ENCODE measurements around the gene ZNF516. TPM values are rescaled to one million over a fixed set of nuclear protein-coding genes. Genes with fewer than 3 reads are reported as not detected.

Gene ZNF516
- total RNA-seq, 1 donor, result 16.3 TPM

- Histone ChIP-seq H4K20me1 (ENCODE audit: insufficient read depth, low read length) (no peaks in the 10 kb centered on the region), H3K27ac (ENCODE audit: low read depth, low read length) (no peak overlapping the region), H3K27me3 (ENCODE audit: insufficient read depth, low read length) (no peaks in the 10 kb centered on the region), H3K4me1 (ENCODE audit: insufficient read depth, low read length) (no peaks in the 10 kb centered on the region), H2AFZ (ENCODE audit: low read length) (no peak overlapping the region), H3K4me3 (ENCODE audit: insufficient read depth, low read length) (no peak overlapping the region), H3K79me2 (ENCODE audit: insufficient read depth, low read length) (no peaks in the 10 kb centered on the region), H3K4me2 (ENCODE audit: insufficient read depth, low read length) (no peak overlapping the region), H3K36me3 (ENCODE audit: insufficient read depth, low read length) (no peaks in the 10 kb centered on the region), H3K9me3 (ENCODE audit: low read depth, low read length) (no peaks in the 10 kb centered on the region)
- DNase-seq (ENCODE audit: insufficient read length, low spot score, missing footprints), result no peak
- TF ChIP-seq CTCF (IDR thresholded peaks at IDR 0.05; ENCODE audit: extremely low read depth, low read depth, low read length), result no peak
Measured at GRCh38 chr18:76343938-76344569, 151.0 kb downstream of the ZNF516 start.

- Histone ChIP-seq H3K4me3 (ENCODE audit: insufficient read depth, low read length) (no peak overlapping the region), H3K27ac (ENCODE audit: low read depth, low read length) (no peak overlapping the region), H2AFZ (ENCODE audit: low read length) (no peak overlapping the region), H3K9me3 (ENCODE audit: low read depth, low read length) (no peaks in the 10 kb centered on the region), H4K20me1 (ENCODE audit: insufficient read depth, low read length) (no peaks in the 10 kb centered on the region), H3K79me2 (ENCODE audit: insufficient read depth, low read length) (no peaks in the 10 kb centered on the region), H3K27me3 (ENCODE audit: insufficient read depth, low read length) (no peaks in the 10 kb centered on the region), H3K36me3 (ENCODE audit: insufficient read depth, low read length) (no peaks in the 10 kb centered on the region), H3K4me1 (ENCODE audit: insufficient read depth, low read length) (no peaks in the 10 kb centered on the region), H3K4me2 (ENCODE audit: insufficient read depth, low read length) (no peak overlapping the region)
- no peak for DNase-seq (ENCODE audit: insufficient read length, low spot score, missing footprints)
- TF ChIP-seq CTCF (IDR thresholded peaks at IDR 0.05; ENCODE audit: extremely low read depth, low read depth, low read length), result no peak
Measured at GRCh38 chr18:76340410-76340809, 154.6 kb downstream of the ZNF516 start.

GRCh38 chr18:76339246-76339620 lies 155.8 kb downstream of the ZNF516 start:
- Histone ChIP-seq H3K27ac (ENCODE audit: low read depth, low read length) (no peak overlapping the region), H3K36me3 (ENCODE audit: insufficient read depth, low read length) (no peaks in the 10 kb centered on the region), H3K9me3 (ENCODE audit: low read depth, low read length) (no peaks in the 10 kb centered on the region), H2AFZ (ENCODE audit: low read length) (no peak overlapping the region), H3K79me2 (ENCODE audit: insufficient read depth, low read length) (no peaks in the 10 kb centered on the region), H3K27me3 (ENCODE audit: insufficient read depth, low read length) (no peaks in the 10 kb centered on the region), H3K4me3 (ENCODE audit: insufficient read depth, low read length) (no peak overlapping the region), H4K20me1 (ENCODE audit: insufficient read depth, low read length) (no peaks in the 10 kb centered on the region), H3K4me2 (ENCODE audit: insufficient read depth, low read length) (no peak overlapping the region), H3K4me1 (ENCODE audit: insufficient read depth, low read length) (no peaks in the 10 kb centered on the region)
- TF ChIP-seq CTCF (IDR thresholded peaks at IDR 0.05; ENCODE audit: extremely low read depth, low read depth, low read length), result no peak
- DNase-seq (ENCODE audit: insufficient read length, low spot score, missing footprints), result no peak

GRCh38 chr18:76338619-76339245 lies 156.3 kb downstream of the ZNF516 start:
- H2AFZ ChIP-seq (ENCODE audit: low read length), result no peak overlapping the region
- H3K27me3 ChIP-seq (ENCODE audit: insufficient read depth, low read length), result no peaks in the 10 kb centered on the region
- H3K27ac ChIP-seq (ENCODE audit: low read depth, low read length), result no peak overlapping the region
- no peak for DNase-seq (ENCODE audit: insufficient read length, low spot score, missing footprints)
- no peaks in the 10 kb centered on the region for H3K4me1 ChIP-seq (ENCODE audit: insufficient read depth, low read length)
- H3K36me3 ChIP-seq (ENCODE audit: insufficient read depth, low read length), result no peaks in the 10 kb centered on the region
- H3K9me3 ChIP-seq (ENCODE audit: low read depth, low read length), result no peaks in the 10 kb centered on the region
- TF ChIP-seq CTCF (IDR thresholded peaks at IDR 0.05; ENCODE audit: extremely low read depth, low read depth, low read length), result no peak
- no peaks in the 10 kb centered on the region for H4K20me1 ChIP-seq (ENCODE audit: insufficient read depth, low read length)
- no peak overlapping the region for H3K4me2 ChIP-seq (ENCODE audit: insufficient read depth, low read length)
- H3K79me2 ChIP-seq (ENCODE audit: insufficient read depth, low read length), result no peaks in the 10 kb centered on the region
- H3K4me3 ChIP-seq (ENCODE audit: insufficient read depth, low read length), result no peak overlapping the region
